SK-N-SH (cell line): ENCODE results near the gene TRIM46. TPM values are rescaled to one million over a fixed set of nuclear protein-coding genes. Genes with fewer than 3 reads are reported as not detected.

Source experiments
- CTCF ChIA-PET: fragments of 300-600, 350-600 bp; formaldehyde crosslinking; extraction: SDS; loops from one replicate; lab custom pipeline; 2021; lab: Yijun Ruan, JAX
- POLR2A ChIA-PET: fragments of 350-600 bp; sonication (Branson Sonifier 250); formaldehyde crosslinking; extraction: SDS; loops from one replicate; lab custom pipeline; 2020; ENCODE audit warnings: antibody characterized with exemption, inconsistent platforms; lab: Yijun Ruan, JAX
- DNase-seq: peaks from one replicate; pipeline ENCODE4 v3.0.0; 2012
- H2AFZ ChIP-seq: fragments of 200-600 bp; sonication (generic); 2 replicates; pipeline ENCODE4 v1.8.1; 2016; ENCODE audit warnings: antibody characterized with exemption, mild to moderate bottlenecking, low read depth
- H3F3A ChIP-seq: fragments of 200-600 bp; sonication (generic); replicated peaks from 2 replicates; pipeline ENCODE3; 2016; ENCODE audit warnings: antibody characterized with exemption, mild to moderate bottlenecking; ENCODE audit not compliant: insufficient read depth
- H3K27ac ChIP-seq, 2 experiments: fragments of 200-500 bp in 1 of 2; fragments of 200-600 bp in 1 of 2; sonication (Bioruptor generic) in 1 of 2; sonication (generic), shearing (Covaris generic) in 1 of 2; 2 replicates each; pipeline versions ENCODE4 v1.5.1 to v1.6.1; 2014 to 2016; ENCODE audit warnings: low read depth in 2 of 2, inconsistent platforms in 1 of 2, low read length in 1 of 2, mild to moderate bottlenecking in 1 of 2, mixed read lengths in 1 of 2
- H3K27me3 ChIP-seq: fragments of 200-600 bp; sonication (generic), shearing (Covaris generic); 2 replicates; pipeline ENCODE4 v1.6.1; 2016; ENCODE audit warnings: mixed run types; ENCODE audit not compliant: insufficient read depth
- H3K36me3 ChIP-seq, 2 experiments: fragments of 200-500 bp in 1 of 2; fragments of 200-600 bp in 1 of 2; sonication (Bioruptor generic) in 1 of 2; sonication (generic) in 1 of 2; replicated peaks in 1 of 2; 2 replicates each; pipeline versions ENCODE3 to v1.5.1; 2014 to 2016; ENCODE audit warnings: low read length in 1 of 2, mild to moderate bottlenecking in 1 of 2; ENCODE audit not compliant: insufficient read depth in 2 of 2, control insufficient read depth in 1 of 2
- H3K4me1 ChIP-seq, 2 experiments: fragments of 200-500 bp in 1 of 2; fragments of 200-600 bp in 1 of 2; sonication (Bioruptor generic) in 1 of 2; sonication (generic), shearing (Covaris generic) in 1 of 2; 2 replicates each; pipeline versions ENCODE4 v1.5.1 to v1.6.1; 2014 to 2016; ENCODE audit warnings: low read depth in 1 of 2, low read length in 1 of 2, mixed run types in 1 of 2; ENCODE audit not compliant: insufficient read depth in 2 of 2, control insufficient read depth in 1 of 2
- H3K4me2 ChIP-seq: fragments of 200-600 bp; sonication (generic), shearing (Covaris generic); 2 replicates; pipeline ENCODE4 v1.6.1; 2017; ENCODE audit warnings: mixed run types
- H3K4me3 ChIP-seq, 2 experiments: fragments of 200-500 bp in 1 of 2; fragments of 200-600 bp in 1 of 2; sonication (Bioruptor generic) in 1 of 2; sonication (generic), shearing (Covaris generic) in 1 of 2; 2 replicates each; pipeline versions ENCODE4 v1.5.1 to v1.8.1; 2014 to 2016; ENCODE audit warnings: low read depth in 2 of 2, inconsistent platforms in 1 of 2, low read length in 1 of 2, mild to moderate bottlenecking in 1 of 2, mixed read lengths in 1 of 2, moderate library complexity in 1 of 2
- H3K79me2 ChIP-seq: fragments of 200-600 bp; sonication (generic); 2 replicates; pipeline ENCODE4 v1.8.1; 2017; ENCODE audit warnings: mild to moderate bottlenecking; ENCODE audit not compliant: insufficient read depth
- H3K9ac ChIP-seq: fragments of 200-600 bp; sonication (generic); 2 replicates; pipeline ENCODE4 v1.6.1; 2017; ENCODE audit warnings: mixed run types
- H3K9me2 ChIP-seq: fragments of 200-600 bp; sonication (generic); 2 replicates; pipeline ENCODE4 v1.6.1; 2017; ENCODE audit warnings: mixed run types
- H3K9me3 ChIP-seq: fragments of 200-600 bp; sonication (generic); 2 replicates; pipeline ENCODE4 v1.6.1; 2017; ENCODE audit warnings: mixed run types, mild to moderate bottlenecking, moderate library complexity
- H4K20me1 ChIP-seq: fragments of 200-600 bp; sonication (generic); 2 replicates; pipeline ENCODE4 v1.6.1; 2017; ENCODE audit warnings: mild to moderate bottlenecking, mixed run types; ENCODE audit not compliant: insufficient read depth
- ELF1 ChIP-seq: IDR thresholded peaks from 2 replicates; pipeline ENCODE4 v1.4.0; 2012
- EP300 ChIP-seq, 2 experiments: IDR thresholded peaks; 2 replicates each; pipeline versions ENCODE4 v1.4.0 to v1.6.1; 2012; ENCODE audit warnings: borderline replicate concordance in 1 of 2, low read depth in 1 of 2, low read length in 1 of 2
- FOXJ3 ChIP-seq: sonication (generic); formaldehyde crosslinking; IDR thresholded peaks from 2 replicates; pipeline ENCODE4 v1.5.1; 2020; ENCODE audit warnings: mild to moderate bottlenecking, missing genetic modification reagents
- MXI1 ChIP-seq: IDR thresholded peaks from 2 replicates; pipeline ENCODE4 v1.6.1; 2012; ENCODE audit warnings: mild to moderate bottlenecking, low read depth, low read length, improper control_type of control experiment
- NRF1 ChIP-seq: IDR thresholded peaks from 2 replicates; pipeline ENCODE4 v1.6.1; 2012; ENCODE audit warnings: low read depth, mild to moderate bottlenecking, low read length
- POLR2AphosphoS5 ChIP-seq: IDR thresholded peaks from 2 replicates; pipeline ENCODE4 v1.6.1; 2012; ENCODE audit warnings: low read depth, low read length
- REST ChIP-seq: IDR thresholded peaks from 2 replicates; pipeline ENCODE4 v1.6.1; 2012; ENCODE audit warnings: mild to moderate bottlenecking, low read depth, low read length, moderate library complexity
- USF2 ChIP-seq: fragments of 150-350 bp; IDR thresholded peaks from 2 replicates; pipeline ENCODE4 v1.6.1; 2017; ENCODE audit warnings: antibody characterized with exemption, low read length, low read depth, borderline replicate concordance
- YY1 ChIP-seq: IDR thresholded peaks from 2 replicates; pipeline ENCODE4 v1.4.0; 2012; ENCODE audit warnings: low read depth, mild to moderate bottlenecking
- WGBS: methylation state at CpG from one replicate; pipeline ENCODE4 v1.1.6; 2017; ENCODE audit warnings: low lambda C conversion rate; 5-methylcytosine and 5-hydroxymethylcytosine counted together
- polyA plus RNA-seq, 3 experiments: library from polyadenylated mRNA; depleted of rRNA; stranded (reverse); fragments of >200 nt; gene quantifications; 2 replicates each; pipeline ENCODE4 v1.2.3, GENCODE V29; 2012

TRIM46 gene
- polyA plus RNA-seq, 1 of the 3 experiments (the other 2 are of a cell fraction): 12.7 TPM

GRCh38 chr1:155181371-155182051 lies 7.9 kb downstream of the TRIM46 start:
- peaks cover 1% of the 10 kb centered on the region for H3F3A ChIP-seq
- ChIA-PET POLR2A (no interaction called here), CTCF (interaction anchor here (1.2 to 9.6 kb wide), 6 partner anchors 9 to 90 kb away, joined by 4 to 203 read pairs (median 4); partner anchors contain the start of genes KRTCAP2 and THBS3)
- peaks cover 0 to 31% of the 10 kb centered on the region in 2 experiments; a peak in 1 of 4 replicates for H3K4me1 ChIP-seq
- no peaks in the 10 kb centered on the region for H4K20me1 ChIP-seq
- TF ChIP-seq ELF1 (no peak), NRF1 (no peak), MXI1 (no peak)
- 96% methylated on average over 10 of the region's 18 CpGs for WGBS
- H3K9me3 ChIP-seq: no peaks in the 10 kb centered on the region
- no peak overlapping the region for H2AFZ ChIP-seq
- no peak overlapping the region for H3K4me2 ChIP-seq
- no peak overlapping the region for H3K9ac ChIP-seq
- DNase-seq: no peak
- H3K9me2 ChIP-seq: no peaks in the 10 kb centered on the region
- H3K27me3 ChIP-seq: no peaks in the 10 kb centered on the region
- H3K4me3 ChIP-seq: no peak overlapping the region
- no peaks in the 10 kb centered on the region for H3K79me2 ChIP-seq
- no peak overlapping the region for H3K27ac ChIP-seq
- peaks cover 20 to 49% of the 10 kb centered on the region in 2 experiments for H3K36me3 ChIP-seq

- no peaks in the 10 kb centered on the region for H3K9me2 ChIP-seq
- no peaks in the 10 kb centered on the region for H3K79me2 ChIP-seq
- no peaks in the 10 kb centered on the region for H3K9me3 ChIP-seq
- no peak overlapping the region for H3K9ac ChIP-seq
- H3K4me2 ChIP-seq: no peak overlapping the region
- H3K4me3 ChIP-seq: no peak overlapping the region
- no peak for TF ChIP-seq YY1
- TF ChIP-seq FOXJ3 (CRISPR knock-in tag): no peak
- no peak for TF ChIP-seq EP300 (IDR thresholded peaks at IDR 0.05; ENCODE audit: borderline replicate concordance in 1 of 2, low read depth in 1 of 2, low read length in 1 of 2)
- TF ChIP-seq USF2: no peak
- H2AFZ ChIP-seq: no peak overlapping the region
- H3K4me1 ChIP-seq: peaks cover 0 to 26% of the 10 kb centered on the region in 2 experiments; a peak in 1 of 4 replicates
- no peaks in the 10 kb centered on the region for H3K27me3 ChIP-seq
- no peaks in the 10 kb centered on the region for H4K20me1 ChIP-seq
- 94% methylated on average over 7 of the region's 7 CpGs for WGBS
- peaks cover 18 to 44% of the 10 kb centered on the region in 2 experiments for H3K36me3 ChIP-seq
- CTCF ChIA-PET: interaction anchor here (1.2 to 1.6 kb wide), 4 partner anchors 9 to 91 kb away, joined by 4 to 5 read pairs (median 4); partner anchors contain the start of gene KRTCAP2
- POLR2A ChIA-PET: no interaction called here
- H3F3A ChIP-seq: no peaks in the 10 kb centered on the region
- no peak overlapping the region for H3K27ac ChIP-seq
- no peak for DNase-seq
These were observed 8.5 kb downstream of the TRIM46 start for GRCh38 chr1:155182052-155182550.

GRCh38 chr1:155183775-155184221 lies 10.1 kb downstream of the TRIM46 start:
- no peaks in the 10 kb centered on the region for H4K20me1 ChIP-seq
- TF ChIP-seq POLR2AphosphoS5 (no peak), EP300 (IDR thresholded peaks at IDR 0.05; ENCODE audit: borderline replicate concordance in 1 of 2, low read depth in 1 of 2, low read length in 1 of 2) (no peak), USF2 (no peak), REST (no peak)
- no peak overlapping the region for H3K9ac ChIP-seq
- no peaks in the 10 kb centered on the region for H3K9me3 ChIP-seq
- H3K4me1 ChIP-seq: peaks cover 0 to 25% of the 10 kb centered on the region in 2 experiments; a peak in 1 of 4 replicates
- no peaks in the 10 kb centered on the region for H3K79me2 ChIP-seq
- no peak overlapping the region for H3K4me3 ChIP-seq
- H3K27me3 ChIP-seq: no peaks in the 10 kb centered on the region
- H3K27ac ChIP-seq: no peak overlapping the region; a peak in 1 of 4 replicates
- H3K9me2 ChIP-seq: no peaks in the 10 kb centered on the region
- POLR2A ChIA-PET: interaction anchor here (2.0 kb wide), 1 partner anchor 10 kb away, joined by 19 read pairs; no protein-coding TSS in a partner anchor
- DNase-seq: no peak
- WGBS: 95% methylated on average over 11 of the region's 20 CpGs
- peaks cover 4% of the 10 kb centered on the region for H3F3A ChIP-seq
- no peak overlapping the region for H3K4me2 ChIP-seq
- H3K36me3 ChIP-seq: peaks cover 13 to 29% of the 10 kb centered on the region in 2 experiments
- H2AFZ ChIP-seq: no peak overlapping the region
- CTCF ChIA-PET: interaction anchor here (0.7 to 5.4 kb wide), 7 partner anchors 8 to 99 kb away, joined by 3 to 60 read pairs (median 5); partner anchors contain the start of gene TRIM46
